ENCODE data around the gene ACAA2. TPM values are rescaled to one million over a fixed set of nuclear protein-coding genes. Genes with fewer than 3 reads are reported as not detected.
A peak's percentile ranks its signal among the peaks of the same experiment; 100 is the strongest.

The ACAA2 gene
- total and polyA plus RNA-seq, 2 experiments from 2014 or later, result 91.1 to 126 TPM

- no peak overlapping the region for H3K4me3 ChIP-seq
- no peak overlapping the region for H3K27ac ChIP-seq (ENCODE audit: low read depth)
- peaks cover 12% of the 10 kb centered on the region; the same call in 1 of the 2 replicates for H3K79me2 ChIP-seq (replicated peaks; ENCODE audit: insufficient read depth)
- H4K20me1 ChIP-seq (replicated peaks; ENCODE audit: insufficient read depth), result no peaks in the 10 kb centered on the region
- peak; percentile 55 for ATAC-seq
- no peak for TF ChIP-seq STAT1 (IDR thresholded peaks at IDR 0.05; ENCODE audit: unreplicated experiment)
- no peak for TF ChIP-seq EZH2 (IDR thresholded peaks at IDR 0.05; ENCODE audit: low read depth, unreplicated experiment)
- TF ChIP-seq ZNF462 (CRISPR knock-in tag; IDR thresholded peaks at IDR 0.05), result no peak
- TF ChIP-seq ZNF331 (CRISPR knock-in tag; IDR thresholded peaks at IDR 0.05; ENCODE audit: low read depth), result no peak
- TF ChIP-seq CTCF (conservative IDR thresholded peaks at IDR 0.05; ENCODE audit: low read depth in 2 of 2), result no peak
- TF ChIP-seq EZH2phosphoT487 (IDR thresholded peaks at IDR 0.05; ENCODE audit: unreplicated experiment), result no peak
- TF ChIP-seq, protein P1, sequence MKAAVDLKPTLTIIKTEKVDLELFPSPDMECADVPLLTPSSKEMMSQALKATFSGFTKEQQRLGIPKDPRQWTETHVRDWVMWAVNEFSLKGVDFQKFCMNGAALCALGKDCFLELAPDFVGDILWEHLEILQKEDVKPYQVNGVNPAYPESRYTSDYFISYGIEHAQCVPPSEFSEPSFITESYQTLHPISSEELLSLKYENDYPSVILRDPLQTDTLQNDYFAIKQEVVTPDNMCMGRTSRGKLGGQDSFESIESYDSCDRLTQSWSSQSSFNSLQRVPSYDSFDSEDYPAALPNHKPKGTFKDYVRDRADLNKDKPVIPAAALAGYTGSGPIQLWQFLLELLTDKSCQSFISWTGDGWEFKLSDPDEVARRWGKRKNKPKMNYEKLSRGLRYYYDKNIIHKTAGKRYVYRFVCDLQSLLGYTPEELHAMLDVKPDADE (IDR thresholded peaks at IDR 0.05), result no peak
- TF ChIP-seq, protein P2, sequence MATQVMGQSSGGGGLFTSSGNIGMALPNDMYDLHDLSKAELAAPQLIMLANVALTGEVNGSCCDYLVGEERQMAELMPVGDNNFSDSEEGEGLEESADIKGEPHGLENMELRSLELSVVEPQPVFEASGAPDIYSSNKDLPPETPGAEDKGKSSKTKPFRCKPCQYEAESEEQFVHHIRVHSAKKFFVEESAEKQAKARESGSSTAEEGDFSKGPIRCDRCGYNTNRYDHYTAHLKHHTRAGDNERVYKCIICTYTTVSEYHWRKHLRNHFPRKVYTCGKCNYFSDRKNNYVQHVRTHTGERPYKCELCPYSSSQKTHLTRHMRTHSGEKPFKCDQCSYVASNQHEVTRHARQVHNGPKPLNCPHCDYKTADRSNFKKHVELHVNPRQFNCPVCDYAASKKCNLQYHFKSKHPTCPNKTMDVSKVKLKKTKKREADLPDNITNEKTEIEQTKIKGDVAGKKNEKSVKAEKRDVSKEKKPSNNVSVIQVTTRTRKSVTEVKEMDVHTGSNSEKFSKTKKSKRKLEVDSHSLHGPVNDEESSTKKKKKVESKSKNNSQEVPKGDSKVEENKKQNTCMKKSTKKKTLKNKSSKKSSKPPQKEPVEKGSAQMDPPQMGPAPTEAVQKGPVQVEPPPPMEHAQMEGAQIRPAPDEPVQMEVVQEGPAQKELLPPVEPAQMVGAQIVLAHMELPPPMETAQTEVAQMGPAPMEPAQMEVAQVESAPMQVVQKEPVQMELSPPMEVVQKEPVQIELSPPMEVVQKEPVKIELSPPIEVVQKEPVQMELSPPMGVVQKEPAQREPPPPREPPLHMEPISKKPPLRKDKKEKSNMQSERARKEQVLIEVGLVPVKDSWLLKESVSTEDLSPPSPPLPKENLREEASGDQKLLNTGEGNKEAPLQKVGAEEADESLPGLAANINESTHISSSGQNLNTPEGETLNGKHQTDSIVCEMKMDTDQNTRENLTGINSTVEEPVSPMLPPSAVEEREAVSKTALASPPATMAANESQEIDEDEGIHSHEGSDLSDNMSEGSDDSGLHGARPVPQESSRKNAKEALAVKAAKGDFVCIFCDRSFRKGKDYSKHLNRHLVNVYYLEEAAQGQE (IDR thresholded peaks at IDR 0.05; ENCODE audit: unreplicated experiment), result no peak
- TF ChIP-seq JUNB (IDR thresholded peaks at IDR 0.05; ENCODE audit: unreplicated experiment), result no peak
- no peak for TF ChIP-seq ZNF114 (CRISPR knock-in tag; IDR thresholded peaks at IDR 0.05)
- TF ChIP-seq CREB1 (CRISPR knock-in tag; IDR thresholded peaks at IDR 0.05; ENCODE audit: low read depth), result no peak
- no peak for TF ChIP-seq POLR2AphosphoS5 (IDR thresholded peaks at IDR 0.05; ENCODE audit: low read depth)
- no peak for TF ChIP-seq NANOG (IDR thresholded peaks at IDR 0.05; ENCODE audit: borderline replicate concordance)
- DNase-seq (ENCODE audit: low spot score), result peak; percentile 45
- peaks cover 7% of the 10 kb centered on the region; the same call in 1 of the 2 replicates for H3K4me1 ChIP-seq (ENCODE audit: insufficient read depth)
- Mint-ChIP-seq H3K27me3 (ENCODE audit: insufficient read depth, low read depth, poor library complexity) (peaks cover 3% of the 10 kb centered on the region), H3K27ac (no peak overlapping the region), H3K36me3 (ENCODE audit: low read depth) (peaks cover 75% of the 10 kb centered on the region), H3K9me3 (peaks cover 27% of the 10 kb centered on the region), H3K4me1 (peaks cover 6% of the 10 kb centered on the region), H3K4me3 (peak overlapping the region; percentile 8; the same call in 1 of the 3 replicates)
- no peaks in the 10 kb centered on the region for H3K9me2 ChIP-seq (ENCODE audit: insufficient read depth)
- no peak overlapping the region for H2AFZ ChIP-seq
- 0 out of 2 replicates have a peak overlapping the region, but pooled peaks have one; percentile 1 for H3K4me2 ChIP-seq
- no peaks in the 10 kb centered on the region for H3K27me3 ChIP-seq (ENCODE audit: insufficient read depth)
- H3K36me3 ChIP-seq (ENCODE audit: insufficient read depth), result peaks cover 39% of the 10 kb centered on the region
- no peaks in the 10 kb centered on the region for H3F3A ChIP-seq (replicated peaks; ENCODE audit: low read depth)
Measured at GRCh38 chr18:49798001-49798400, 15.3 kb downstream of the ACAA2 start.

All from GM23338 (cell line).